Adrenal gland (tissue), 12 donors: Measurements from ENCODE around the gene ARHGAP4. TPM values are rescaled to one million over a fixed set of nuclear protein-coding genes. Genes with fewer than 3 reads are reported as not detected.

Experiments
- DNase-seq, 7 donors: peaks; one replicate each; pipeline ENCODE4 v3.0.0-alpha.2; 2019 to 2020
- H3K27ac ChIP-seq, 5 donors: fragments of 200-600 bp; sonication (generic) in 4 of 5; 1 replicate in 3 of 5; 2 replicates in 2 of 5; pipeline versions ENCODE4 v1.5.1 to v1.8.0; 2016 to 2020; ENCODE audit warnings: mild to moderate bottlenecking in 1 of 5
- H3K27me3 ChIP-seq: fragments of 200-600 bp; 2 replicates; pipeline ENCODE4 v1.8.0; 2021
- H3K36me3 ChIP-seq, 2 donors: fragments of 200-600 bp; replicated peaks in 1 of 2; 1 replicate in 1 of 2; 2 replicates in 1 of 2; pipeline versions ENCODE4 v1.5.1 to v1.8.0; 2018 to 2022
- H3K4me1 ChIP-seq, 2 donors: fragments of 200-600 bp; replicated peaks in 1 of 2; 1 replicate in 1 of 2; 2 replicates in 1 of 2; pipeline versions ENCODE4 v1.5.1 to v1.8.0; 2018 to 2021
- H3K4me3 ChIP-seq, 4 donors: fragments of 200-600 bp; sonication (generic) in 3 of 4; one replicate each; pipeline ENCODE4 v1.5.1; 2016 to 2018
- H3K9me3 ChIP-seq, 3 donors: fragments of 200-600 bp; sonication (generic) in 1 of 3; replicated peaks in 1 of 3; 1 replicate in 2 of 3; 2 replicates in 1 of 3; pipeline versions ENCODE4 v1.5.1 to v1.8.0; 2016 to 2021
- POLR2A ChIP-seq, 2 donors: fragments of 450-650 bp; IDR thresholded peaks; one replicate each; pipeline ENCODE4 v1.6.1; 2017; ENCODE audit warnings: antibody characterized with exemption in 2 of 2, mild to moderate bottlenecking in 2 of 2, moderate library complexity in 1 of 2
- WGBS, 4 donors: extraction: QIAGEN DNeasy Blood & Tissue Kit in 2 of 4; methylation state at CpG; one replicate each; pipeline versions ENCODE4 v1.1.5 to v1.1.7; 2013 to 2017; 5-methylcytosine and 5-hydroxymethylcytosine counted together
- intact Hi-C, 2 donors: fragments of 100-400 bp; cut with DNase I; formaldehyde crosslinking; loops; one replicate each; pipeline versions ENCODE4 v1.14.1 to v1.15.0; 2022 to 2023
- polyA plus RNA-seq, 3 donors: library from polyadenylated mRNA; stranded (reverse); fragments of 200-250 nt in 2 of 3; fragments of 350-450 nt in 1 of 3; fragmentation: Illumina TruSeq in 1 of 3; extraction: RNeasy Lipid Tissue Mini Kit (QIAGEN cat#74804) in 1 of 3; gene quantifications; one replicate each; pipeline ENCODE4 v1.2.3, GENCODE V29; 2013 to 2014
- total RNA-seq, 9 donors: library from RNA; depleted of rRNA in 4 of 9; stranded (reverse); fragments of >200 nt in 4 of 9; fragments of 120-200 nt in 1 of 9; fragmentation: NEBNext Ultra II Directional in 1 of 9; extraction: Animal tissue kit (Norgen Biotek cat#: 25700) in 1 of 9; gene quantifications; one replicate each; pipeline versions ENCODE4 v1.1.0 to v1.2.4, GENCODE V29; 2013 to 2023
- TF ChIP-seq, protein P1 (sequence below), 6 experiments: fragments of 450-650 bp in 4 of 6; fragments of 200-600 bp in 2 of 6; sonication (generic) in 1 of 6; IDR thresholded peaks; 1 replicate in 5 of 6; 2 replicates in 1 of 6; pipeline versions ENCODE4 v1.5.1 to v1.8.0; 2016 to 2021; ENCODE audit warnings: antibody characterized with exemption in 6 of 6, mild to moderate bottlenecking in 2 of 6, moderate library complexity in 1 of 6
- donor health status: healthy with polysubstance abuse.
- donor health status: Bipolar disorder and iron deficiency.
- donor health status: DM: yes; HTN: yes; CAD: no.
- donor health status: DM: no; HTN: no; CAD: no.
- donor health status: DM: no; HTN: no; CAD: no.
- donor health status: DM: yes; HTN: yes; CAD: no.

ARHGAP4 gene
- total and polyA plus RNA-seq, 12 donors, result 1.5 to 316 (median 46.0) TPM

DNA sequence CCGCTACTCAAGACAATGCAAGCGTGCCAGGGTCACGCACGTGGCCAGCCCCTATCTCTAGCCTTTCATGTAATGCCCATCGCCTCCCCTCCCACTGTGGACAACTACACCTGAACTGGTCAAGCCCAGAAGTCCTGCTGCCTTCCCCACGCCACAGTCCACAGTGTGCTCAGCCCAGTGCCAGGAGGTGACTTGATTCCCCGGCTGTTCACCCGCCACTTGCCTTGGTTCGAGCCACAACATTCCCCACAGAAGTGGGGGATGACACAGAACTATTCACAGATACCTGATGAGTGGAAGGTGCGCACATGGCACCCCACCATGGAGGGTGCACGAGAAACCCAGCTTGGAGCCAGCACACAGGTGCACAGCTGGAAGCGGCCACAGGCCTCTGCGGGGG is 6.8 kb downstream of the ARHGAP4 start:
- Histone ChIP-seq H3K27ac (no peak overlapping the region), H3K4me1 (peaks cover 0 to 10% of the 10 kb centered on the region in 2 donors), H3K27me3 (peaks cover 5% of the 10 kb centered on the region), H3K9me3 (no peaks in the 10 kb centered on the region), H3K4me3 (no peak overlapping the region), H3K36me3 (no peaks in the 10 kb centered on the region)
- no peak for TF ChIP-seq POLR2A (IDR thresholded peaks at IDR 0.05)
- TF ChIP-seq, protein P1, sequence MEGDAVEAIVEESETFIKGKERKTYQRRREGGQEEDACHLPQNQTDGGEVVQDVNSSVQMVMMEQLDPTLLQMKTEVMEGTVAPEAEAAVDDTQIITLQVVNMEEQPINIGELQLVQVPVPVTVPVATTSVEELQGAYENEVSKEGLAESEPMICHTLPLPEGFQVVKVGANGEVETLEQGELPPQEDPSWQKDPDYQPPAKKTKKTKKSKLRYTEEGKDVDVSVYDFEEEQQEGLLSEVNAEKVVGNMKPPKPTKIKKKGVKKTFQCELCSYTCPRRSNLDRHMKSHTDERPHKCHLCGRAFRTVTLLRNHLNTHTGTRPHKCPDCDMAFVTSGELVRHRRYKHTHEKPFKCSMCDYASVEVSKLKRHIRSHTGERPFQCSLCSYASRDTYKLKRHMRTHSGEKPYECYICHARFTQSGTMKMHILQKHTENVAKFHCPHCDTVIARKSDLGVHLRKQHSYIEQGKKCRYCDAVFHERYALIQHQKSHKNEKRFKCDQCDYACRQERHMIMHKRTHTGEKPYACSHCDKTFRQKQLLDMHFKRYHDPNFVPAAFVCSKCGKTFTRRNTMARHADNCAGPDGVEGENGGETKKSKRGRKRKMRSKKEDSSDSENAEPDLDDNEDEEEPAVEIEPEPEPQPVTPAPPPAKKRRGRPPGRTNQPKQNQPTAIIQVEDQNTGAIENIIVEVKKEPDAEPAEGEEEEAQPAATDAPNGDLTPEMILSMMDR (IDR thresholded peaks at IDR 0.05), result no peak
- WGBS, 4 donors, result 85 to 94% (median 91%) methylated on average over 2 to 13 of the region's 13 CpGs
- intact Hi-C loops, result no loop called here
- no peak for DNase-seq

GRCh38 chrX:153917869-153918268 is 8.2 kb downstream of the ARHGAP4 start:
- Histone ChIP-seq H3K36me3 (no peaks in the 10 kb centered on the region), H3K9me3 (no peaks in the 10 kb centered on the region), H3K27ac (no peak overlapping the region), H3K4me3 (no peak overlapping the region), H3K4me1 (peaks cover 0 to 5% of the 10 kb centered on the region in 2 donors), H3K27me3 (peaks cover 5% of the 10 kb centered on the region)
- DNase-seq, result no peak
- TF ChIP-seq, protein P1 (IDR thresholded peaks at IDR 0.05), result no peak
- TF ChIP-seq POLR2A (IDR thresholded peaks at IDR 0.05), result no peak
- WGBS, 4 donors, result 79 to 92% (median 88%) methylated on average over 5 to 6 of the region's 6 CpGs
- intact Hi-C loops, result no loop called here

DNA sequence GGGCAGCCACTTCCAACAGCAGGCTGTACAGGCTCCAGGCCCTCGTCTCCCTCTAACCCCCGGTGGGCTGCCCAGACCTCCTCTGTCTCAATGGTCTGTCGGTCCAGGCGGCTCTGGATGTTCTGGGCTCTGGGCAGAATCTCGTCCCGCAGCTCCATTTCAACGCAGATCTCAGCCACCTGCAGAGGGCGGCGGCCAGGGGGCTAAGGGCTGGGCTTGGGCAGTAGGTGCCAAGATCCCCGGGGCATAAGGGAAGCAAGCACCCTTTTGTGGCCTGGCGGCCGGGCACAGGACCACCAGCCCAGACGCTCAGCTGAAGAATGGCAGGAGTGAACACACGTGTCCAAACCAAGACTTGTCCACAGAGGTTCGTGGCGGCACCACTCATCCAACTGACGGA is 12.4 kb downstream of the ARHGAP4 start:
- intact Hi-C loops, result no loop called here
- no peak overlapping the region for H3K4me3 ChIP-seq
- no peak overlapping the region for H3K27ac ChIP-seq
- no peaks in the 10 kb centered on the region for H3K4me1 ChIP-seq
- H3K27me3 ChIP-seq, result peaks cover 8% of the 10 kb centered on the region
- TF ChIP-seq, protein P1 (IDR thresholded peaks at IDR 0.05), result no peak
- no peak for TF ChIP-seq POLR2A (IDR thresholded peaks at IDR 0.05)
- 87 to 92% (median 91%) methylated on average over 12 to 17 of the region's 17 CpGs for WGBS, 4 donors
- DNase-seq, result no peak
- no peaks in the 10 kb centered on the region for H3K9me3 ChIP-seq
- H3K36me3 ChIP-seq, result no peaks in the 10 kb centered on the region

GRCh38 chrX:153913211-153913610 is 12.9 kb downstream of the ARHGAP4 start:
- H3K9me3 ChIP-seq, result no peaks in the 10 kb centered on the region
- intact Hi-C loops, result no loop called here
- DNase-seq, result no peak
- no peak overlapping the region for H3K27ac ChIP-seq
- H3K4me1 ChIP-seq, result no peaks in the 10 kb centered on the region
- peaks cover 8% of the 10 kb centered on the region for H3K27me3 ChIP-seq
- no peak for TF ChIP-seq POLR2A (IDR thresholded peaks at IDR 0.05)
- TF ChIP-seq, protein P1 (IDR thresholded peaks at IDR 0.05), result no peak
- H3K4me3 ChIP-seq, result no peak overlapping the region
- 75 to 86% (median 80%) methylated on average over 1 to 17 of the region's 17 CpGs; no CpG with 5 or more reads in 1 of the 4 donors for WGBS, 4 donors
- no peaks in the 10 kb centered on the region for H3K36me3 ChIP-seq
